GM12878 (cell line): Measurements from ENCODE around the gene RAD51B. TPM values are rescaled to one million over a fixed set of nuclear protein-coding genes. Genes with fewer than 3 reads are reported as not detected.

Experiments used
- ATAC-seq: fragments of 200-7000 bp; cut with Tn5 transposase; 3 replicates; pipeline ENCODE4 v1.9.1; 2020; ENCODE audit warnings: mild to moderate bottlenecking, moderate library complexity
- BruUV-seq: library from RNA; stranded (reverse); fragments of 400-500 nt; replicated peaks from 2 replicates; lab custom pipeline; 2021; lab: Mats Ljungman, UMichigan
- CTCF ChIA-PET: fragments of 300-600 bp; sonication (Branson Sonifier 250); formaldehyde crosslinking; extraction: SDS; loops from one replicate; lab custom pipeline; 2021; ENCODE audit warnings: inconsistent platforms; lab: Yijun Ruan, JAX
- POLR2A ChIA-PET: fragments of 350-600 bp; formaldehyde crosslinking; extraction: SDS; loops from one replicate; lab custom pipeline; 2021; ENCODE audit warnings: inconsistent platforms; lab: Charles Lee
- RAD21 ChIA-PET: fragments of 300-600 bp; sonication (Branson Sonifier 250); formaldehyde crosslinking; loops from one replicate; lab custom pipeline; 2023; ENCODE audit warnings: antibody characterized with exemption; ENCODE audit not compliant: unreplicated experiment; lab: Charles Lee
- SMC1A ChIA-PET: fragments of 300-600 bp; sonication (Branson Sonifier 250); formaldehyde crosslinking; loops from one replicate; lab custom pipeline; 2023; ENCODE audit not compliant: unreplicated experiment, uncharacterized antibody; lab: Charles Lee
- DNase-seq: peaks from one replicate; pipeline ENCODE4 v3.0.0-alpha.2; 2011; ENCODE audit warnings: low read depth, low spot score
- FAIRE-seq: peaks from 3 replicates; lab custom pipeline; 2011; peaks lifted over from hg19 to GRCh38; lab: Jason Lieb, UNC
- H2AFZ ChIP-seq: 2 replicates; pipeline ENCODE4 v1.6.0; 2011; ENCODE audit warnings: low read depth, low read length, control low read depth; ENCODE audit not compliant: control insufficient read depth
- H3K27ac ChIP-seq: 2 replicates; pipeline ENCODE4 v1.5.1; 2011; ENCODE audit warnings: control low read depth; ENCODE audit not compliant: control insufficient read depth, insufficient read depth
- H3K27me3 ChIP-seq, 2 experiments: replicated peaks in 1 of 2; 2 replicates each; pipeline versions ENCODE4 v1.6.0 to v1.6.1; 2011; ENCODE audit warnings: low read length in 1 of 2; ENCODE audit not compliant: control insufficient read depth in 2 of 2, insufficient read depth in 2 of 2
- H3K36me3 ChIP-seq, 2 experiments: 2 replicates each; pipeline ENCODE4 v1.5.1; 2011; ENCODE audit warnings: low read length in 1 of 2; ENCODE audit not compliant: control insufficient read depth in 2 of 2, insufficient read depth in 2 of 2
- H3K4me1 ChIP-seq: 2 replicates; pipeline ENCODE4 v1.6.1; 2011; ENCODE audit warnings: mild to moderate bottlenecking, low read length, moderate library complexity, mixed read lengths; ENCODE audit not compliant: control insufficient read depth, insufficient read depth
- H3K4me2 ChIP-seq: 2 replicates; pipeline ENCODE4 v1.6.0; 2011; ENCODE audit warnings: control low read depth; ENCODE audit not compliant: control insufficient read depth, insufficient read depth
- H3K4me3 ChIP-seq: fragments of 200-600 bp; sonication (generic); 2 replicates; pipeline ENCODE4 v1.5.1; 2016
- H3K79me2 ChIP-seq: 2 replicates; pipeline ENCODE4 v1.6.0; 2011; ENCODE audit warnings: low read length; ENCODE audit not compliant: control insufficient read depth, insufficient read depth
- H3K9ac ChIP-seq: 2 replicates; pipeline ENCODE4 v1.8.0; 2011; ENCODE audit warnings: low read length, control low read depth, mixed read lengths; ENCODE audit not compliant: control insufficient read depth, insufficient read depth
- H3K9me3 ChIP-seq: replicated peaks from 3 replicates; pipeline ENCODE4 v1.5.1; 2011; ENCODE audit warnings: mild to moderate bottlenecking, low read length; ENCODE audit not compliant: control insufficient read depth, insufficient read depth
- H4K20me1 ChIP-seq: 2 replicates; pipeline ENCODE4 v1.6.0; 2011; ENCODE audit not compliant: control insufficient read depth, insufficient read depth
- ATF2 ChIP-seq: IDR thresholded peaks from 2 replicates; pipeline ENCODE4 v1.6.1; 2012; ENCODE audit warnings: low read length, inconsistent platforms
- CTCF ChIP-seq, 3 experiments: IDR thresholded peaks in 2 of 3; conservative IDR thresholded peaks in 1 of 3; 2 replicates each; pipeline ENCODE4 v1.5.1; 2011; ENCODE audit warnings: low read depth in 3 of 3, low read length in 3 of 3, mild to moderate bottlenecking in 3 of 3, control low read depth in 2 of 3, moderate library complexity in 2 of 3, inconsistent platforms in 1 of 3, mixed read lengths in 1 of 3; ENCODE audit not compliant: control insufficient read depth in 2 of 3, insufficient read depth in 1 of 3; ENCODE audit errors: extremely low read depth in 1 of 3
- HDGF ChIP-seq: fragments of 450-650 bp; IDR thresholded peaks from 2 replicates; pipeline ENCODE4 v1.6.1; 2016; ENCODE audit warnings: antibody characterized with exemption
- RUNX3 ChIP-seq: IDR thresholded peaks from 2 replicates; pipeline ENCODE4 v1.6.1; 2012; ENCODE audit warnings: low read length, inconsistent platforms
- SIN3A ChIP-seq: IDR thresholded peaks from 2 replicates; pipeline ENCODE4 v1.6.1; 2012; ENCODE audit warnings: low read depth, low read length, improper control_type of control experiment
- SMARCA5 ChIP-seq: fragments of 450-650 bp; IDR thresholded peaks from 2 replicates; pipeline ENCODE4 v1.6.1; 2017; ENCODE audit warnings: mild to moderate bottlenecking
- TBL1XR1 ChIP-seq: IDR thresholded peaks from 2 replicates; pipeline ENCODE4 v1.6.1; 2012; ENCODE audit warnings: low read depth, low read length, improper control_type of control experiment
- WGBS: methylation state at CpG from one replicate; pipeline ENCODE4 v1.1.6; 2016; ENCODE audit warnings: low lambda C conversion rate; ENCODE audit not compliant: insufficient replicate concordance, insufficient coverage; ENCODE audit errors: missing lambda C conversion rate; 5-methylcytosine and 5-hydroxymethylcytosine counted together
- in situ Hi-C: fragments of 300-500 bp; cut with MboI; formaldehyde crosslinking; loops from 9 replicates; pipeline ENCODE4 v1.14.3; 2018; ENCODE audit warnings: mixed read lengths
- intact Hi-C: fragments of 100-400 bp; cut with micrococcal nuclease; formaldehyde crosslinking; loops from one replicate; pipeline ENCODE4 v1.14.2; 2022; ENCODE audit not compliant: unreplicated experiment
- polyA plus RNA-seq, 11 experiments: library from polyadenylated mRNA; depleted of rRNA in 4 of 11; unstranded in 6 of 11; stranded (reverse) in 5 of 11; fragments of >200 nt; fragmentation: Nextera tagmentation in 4 of 11; fragmentation: Illumina TruSeq in 1 of 11; extraction: Ambion mirVana in 4 of 11; extraction: Trizol in 1 of 11; gene quantifications; 1 replicate in 1 of 11; 2 replicates in 10 of 11; pipeline versions ENCODE4 v1.2.1 to v1.2.3, GENCODE V29; 2011 to 2016; ENCODE audit warnings: inconsistent platforms in 2 of 11, missing spikeins in 2 of 11, low read depth in 1 of 11
- total RNA-seq, 4 experiments: library from RNA; depleted of rRNA in 3 of 4; stranded (reverse); fragments of >200 nt in 3 of 4; fragmentation: Illumina TruSeq in 1 of 4; extraction: Trizol in 1 of 4; gene quantifications; 2 replicates each; pipeline versions ENCODE4 v1.2.1 to v1.2.3, GENCODE V29; 2013 to 2021

The RAD51B gene
- total and polyA plus RNA-seq, 10 of the 15 experiments (the other 5 are each of a cell fraction or from before 2014, with no cell fraction given), result 9.8 to 26.8 (median 21.3) TPM

GRCh38 chr14:68576496-68577244, 757.1 kb downstream of the RAD51B start:
- Histone ChIP-seq H3K9me3 (peaks cover 1% of the 10 kb centered on the region; the same call in 1 of the 3 replicates), H3K4me1 (no peaks in the 10 kb centered on the region), H3K4me2 (no peak overlapping the region), H3K36me3 (no peaks in the 10 kb centered on the region), H3K79me2 (no peaks in the 10 kb centered on the region), H2AFZ (no peak overlapping the region), H3K27me3 (no peaks in the 10 kb centered on the region), H3K9ac (no peak overlapping the region), H3K4me3 (no peak overlapping the region), H4K20me1 (no peaks in the 10 kb centered on the region), H3K27ac (no peak overlapping the region)
- FAIRE-seq (no peak), ATAC-seq (no peak), DNase-seq (no peak)
- WGBS, result 80% methylated on average over 4 of the region's 4 CpGs
- no peak for TF ChIP-seq SIN3A
- no peak for TF ChIP-seq HDGF
- no peak for TF ChIP-seq TBL1XR1
- TF ChIP-seq SMARCA5, result no peak
- no peak for TF ChIP-seq ATF2
- TF ChIP-seq CTCF (IDR thresholded peaks at IDR 0.05 in 2 of 3, conservative IDR thresholded peaks at IDR 0.05 in 1 of 3; ENCODE audit: control insufficient read depth in 2 of 3, extremely low read depth in 1 of 3, insufficient read depth in 1 of 3, low read depth in 3 of 3, low read length in 3 of 3), result no peak
- no peak for TF ChIP-seq RUNX3
- ChIA-PET POLR2A (no interaction called here), CTCF (no interaction called here), SMC1A (no interaction called here), RAD21 (no interaction called here)
- intact Hi-C loops (no loop called here), in situ Hi-C loops (no loop called here)
- BruUV-seq, result no TSS peak
